ENCODE data around the gene WDR62.

The WDR62 gene

GRCh38 chr19:36054733-36055686 lies at the start of gene WDR62:
Gene WDR62 (plus strand): TSS chr19:36054897. CDS start chr19:36054972, 75 bp downstream.
- peak; percentile 87 to 92 for DNase-seq (ENCODE audit: extremely low read depth in 1 of 2, low read depth in 1 of 2)

GRCh38 chr19:36006955-36007354 lies 47.7 kb upstream of the WDR62 start:
- DNase-seq (ENCODE audit: extremely low read depth in 1 of 2, low read depth in 1 of 2): no peak

- no peak for DNase-seq (ENCODE audit: extremely low read depth in 1 of 2, low read depth in 1 of 2)
Measured at GRCh38 chr19:36008336-36008978, 46.2 kb upstream of the WDR62 start, which contains the start of gene SYNE4. Gene SYNE4 (minus strand): TSS chr19:36008813. CDS start chr19:36008681, 132 bp downstream.

- no peak for DNase-seq (ENCODE audit: extremely low read depth in 1 of 2, low read depth in 1 of 2)
Measured at GRCh38 chr19:36009220-36009619, 45.5 kb upstream of the WDR62 start.

- DNase-seq (ENCODE audit: extremely low read depth in 1 of 2, low read depth in 1 of 2): no peak
Measured at GRCh38 chr19:36009633-36010379, 44.9 kb upstream of the WDR62 start.

GRCh38 chr19:36010402-36010801 lies 44.3 kb upstream of the WDR62 start:
- DNase-seq (ENCODE audit: extremely low read depth in 1 of 2, low read depth in 1 of 2): no peak

- no peak for DNase-seq (ENCODE audit: extremely low read depth in 1 of 2, low read depth in 1 of 2)
Measured at GRCh38 chr19:36013280-36014011, 41.3 kb upstream of the WDR62 start.

GRCh38 chr19:36014012-36014924 lies 40.4 kb upstream of the WDR62 start, which contains the start of gene ALKBH6:
Gene ALKBH6 (minus strand): TSS chr19:36014213. CDS start chr19:36013397, 816 bp downstream.
- DNase-seq (ENCODE audit: extremely low read depth in 1 of 2, low read depth in 1 of 2): peak; percentile 98 to 99

- DNase-seq (ENCODE audit: extremely low read depth in 1 of 2, low read depth in 1 of 2): no peak
Measured at GRCh38 chr19:36019061-36019670, 35.5 kb upstream of the WDR62 start.

GRCh38 chr19:36023432-36023831 lies 31.3 kb upstream of the WDR62 start:
- no peak for DNase-seq (ENCODE audit: extremely low read depth in 1 of 2, low read depth in 1 of 2)

- no peak for DNase-seq (ENCODE audit: extremely low read depth in 1 of 2, low read depth in 1 of 2)
Measured at GRCh38 chr19:36025541-36025940, 29.2 kb upstream of the WDR62 start.

- DNase-seq (ENCODE audit: extremely low read depth in 1 of 2, low read depth in 1 of 2): no peak
Measured at GRCh38 chr19:36026091-36026876, 28.4 kb upstream of the WDR62 start.

GRCh38 chr19:36027696-36028095 lies 27.0 kb upstream of the WDR62 start:
- no peak for DNase-seq (ENCODE audit: extremely low read depth in 1 of 2, low read depth in 1 of 2)

GRCh38 chr19:36028313-36029041 lies 26.2 kb upstream of the WDR62 start:
- no peak for DNase-seq (ENCODE audit: extremely low read depth in 1 of 2, low read depth in 1 of 2)

GRCh38 chr19:36030264-36031148 lies 24.2 kb upstream of the WDR62 start:
- no peak for DNase-seq (ENCODE audit: extremely low read depth in 1 of 2, low read depth in 1 of 2)

- no peak for DNase-seq (ENCODE audit: extremely low read depth in 1 of 2, low read depth in 1 of 2)
Measured at GRCh38 chr19:36031308-36031707, 23.4 kb upstream of the WDR62 start.

All from activated CD8-positive, alpha-beta memory T cell treated with anti-CD3 and anti-CD28 coated beads for 1 hour (primary cell).